Hematopoietic multipotent progenitor cell treated with erythropoietin and hydrocortisone succinate and interleukin-3 and kit ligand, for 15 days (in vitro differentiated cells): ENCODE results near the gene RETREG2.
"Not testable (repeated sequence)": the region's sequence is repeated elsewhere in the genome, so short reads cannot be mapped to it uniquely, and the experiment has no call there.

Experiments used
- DNase-seq: peaks from one replicate; pipeline ENCODE4 v3.0.0-alpha.2; 2015; ENCODE audit warnings: low spot score

The RETREG2 gene

GRCh38 chr2:219197388-219197787 lies 19.3 kb downstream of the RETREG2 start:
- DNase-seq = no peak

GRCh38 chr2:219198974-219199373 lies 20.9 kb downstream of the RETREG2 start:
- peak; percentile 1 for DNase-seq

GRCh38 chr2:219199470-219200211 lies 21.6 kb downstream of the RETREG2 start:
- DNase-seq = peak; percentile 1

- DNase-seq = peak; percentile 1
Measured at GRCh38 chr2:219200502-219201326, 22.6 kb downstream of the RETREG2 start.

- DNase-seq = not testable (repeated sequence)
Measured at GRCh38 chr2:219201331-219201730, 23.3 kb downstream of the RETREG2 start.

GRCh38 chr2:219204425-219205164 lies 26.5 kb downstream of the RETREG2 start:
- DNase-seq = peak; percentile 3

- DNase-seq = no peak
Measured at GRCh38 chr2:219205165-219205538, 27.1 kb downstream of the RETREG2 start.

GRCh38 chr2:219205981-219206327 lies 27.9 kb downstream of the RETREG2 start:
- DNase-seq = no peak

GRCh38 chr2:219206328-219207133 lies 28.5 kb downstream of the RETREG2 start, which contains the start of gene ZFAND2B:
ZFAND2B (plus strand) TSS chr2:219206782; CDS start chr2:219206988, 206 bp downstream.
- peak; percentile 94 for DNase-seq

- DNase-seq = no peak
Measured at GRCh38 chr2:219207134-219207883, 29.2 kb downstream of the RETREG2 start.

GRCh38 chr2:219207884-219208740 lies 30.0 kb downstream of the RETREG2 start:
- peak; percentile 20 for DNase-seq

GRCh38 chr2:219209236-219210195 lies 31.4 kb downstream of the RETREG2 start:
- DNase-seq = peak; percentile 4

GRCh38 chr2:219210196-219210885 lies 32.3 kb downstream of the RETREG2 start:
- peak; percentile 3 for DNase-seq

- DNase-seq = peak; percentile 1
Measured at GRCh38 chr2:219210886-219211362, 32.8 kb downstream of the RETREG2 start.

GRCh38 chr2:219213026-219213415 lies 34.9 kb downstream of the RETREG2 start:
- no peak for DNase-seq

- DNase-seq = no peak
Measured at GRCh38 chr2:219213486-219214071, 35.5 kb downstream of the RETREG2 start.

GRCh38 chr2:219214141-219214540 lies 36.1 kb downstream of the RETREG2 start:
- no peak for DNase-seq

- no peak for DNase-seq
Measured at GRCh38 chr2:219214786-219215185, 36.7 kb downstream of the RETREG2 start.
